GM12892 (cell line): ENCODE data around the gene GALNT18.

Experiments
- POLR2A ChIP-seq: IDR thresholded peaks from 2 replicates; pipeline ENCODE4 v1.6.1; 2011; ENCODE audit warnings: low read depth, low read length, control low read depth
- POLR2AphosphoS5 ChIP-seq: IDR thresholded peaks from 2 replicates; pipeline ENCODE4 v1.6.1; 2011; ENCODE audit warnings: low read depth, low read length, control low read depth

DNA sequence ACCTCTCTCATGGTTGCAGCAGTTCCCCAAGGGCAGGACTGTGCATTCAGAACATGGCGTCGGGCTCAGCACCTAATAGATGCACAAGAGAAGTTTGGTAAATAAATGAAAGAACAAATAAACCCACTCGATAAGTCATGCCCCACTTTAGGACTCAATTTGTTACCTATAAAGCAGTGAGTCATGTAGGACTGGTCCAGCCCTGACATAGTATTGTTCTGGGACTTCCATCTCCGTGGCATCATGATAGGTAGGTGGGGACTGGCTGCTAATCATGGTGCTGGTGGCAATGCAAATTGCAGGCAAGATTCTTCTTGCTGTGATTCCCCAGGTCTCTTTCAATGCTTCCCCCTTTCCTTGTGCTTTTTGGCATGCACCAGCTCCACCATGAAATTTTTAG is 150.6 kb downstream of the GALNT18 start:
- TF ChIP-seq POLR2A (no peak), POLR2AphosphoS5 (no peak)
